ENCODE measurements around the gene BUB3. TPM values are rescaled to one million over a fixed set of nuclear protein-coding genes. Genes with fewer than 3 reads are reported as not detected.
"Not testable (repeated sequence)": the region's sequence is repeated elsewhere in the genome, so short reads cannot be mapped to it uniquely, and the experiment has no call there.

Gene BUB3
- polyA plus RNA-seq, 3 donors: 120 to 123 (median 122) TPM

GRCh38 chr10:123153486-123154091 is 613 bp upstream of the BUB3 start:
- DNase-seq (ENCODE audit: low read depth in 3 of 3, low spot score in 2 of 3): no peak

GRCh38 chr10:123154711-123155505 is 706 bp downstream of the BUB3 start:
- no peak for DNase-seq (ENCODE audit: low read depth in 3 of 3, low spot score in 2 of 3)

DNA sequence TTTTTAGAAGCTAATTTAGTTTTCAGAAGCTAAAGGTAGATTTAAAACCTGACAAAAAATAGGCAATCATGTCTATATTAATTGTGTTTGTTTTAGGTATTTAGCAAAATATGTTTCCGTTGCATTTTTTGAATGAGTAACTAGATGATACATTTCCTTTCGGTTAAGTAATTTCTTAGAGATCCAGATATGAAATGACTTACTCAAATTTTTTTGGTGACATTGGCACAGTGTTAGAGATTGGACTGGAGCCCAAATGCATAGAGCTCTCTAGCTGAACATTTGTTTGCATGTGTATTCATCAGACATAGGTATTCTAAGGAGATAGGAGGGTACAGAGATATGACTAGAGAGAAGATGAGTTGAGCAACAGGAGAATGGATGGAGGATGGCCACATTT is 1.9 kb downstream of the BUB3 start:
- no peak for DNase-seq (ENCODE audit: low read depth in 3 of 3, low spot score in 2 of 3)

DNA sequence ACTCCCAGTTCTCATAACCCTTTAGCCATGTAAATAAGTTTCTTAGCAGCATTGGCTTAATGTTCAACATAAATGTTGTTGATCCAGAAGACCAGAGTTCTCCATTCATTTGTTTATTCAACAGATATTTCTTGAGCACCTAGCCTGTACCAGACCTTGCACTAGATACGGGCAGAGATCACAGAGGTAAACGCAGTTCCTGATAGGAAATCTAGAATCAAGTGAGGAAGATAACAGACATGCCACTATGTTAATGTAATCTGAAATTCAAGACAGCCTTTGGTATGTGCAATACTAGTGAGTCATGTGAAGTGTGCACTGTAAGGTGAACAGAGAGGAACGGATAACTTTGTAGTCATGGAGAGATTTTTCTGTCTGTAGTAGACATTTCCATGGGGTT is 3.0 kb downstream of the BUB3 start:
- DNase-seq (ENCODE audit: low read depth in 3 of 3, low spot score in 2 of 3): no peak

GRCh38 chr10:123158682-123159081 is 4.5 kb downstream of the BUB3 start:
- DNase-seq (ENCODE audit: low read depth in 3 of 3, low spot score in 2 of 3): no peak

DNA sequence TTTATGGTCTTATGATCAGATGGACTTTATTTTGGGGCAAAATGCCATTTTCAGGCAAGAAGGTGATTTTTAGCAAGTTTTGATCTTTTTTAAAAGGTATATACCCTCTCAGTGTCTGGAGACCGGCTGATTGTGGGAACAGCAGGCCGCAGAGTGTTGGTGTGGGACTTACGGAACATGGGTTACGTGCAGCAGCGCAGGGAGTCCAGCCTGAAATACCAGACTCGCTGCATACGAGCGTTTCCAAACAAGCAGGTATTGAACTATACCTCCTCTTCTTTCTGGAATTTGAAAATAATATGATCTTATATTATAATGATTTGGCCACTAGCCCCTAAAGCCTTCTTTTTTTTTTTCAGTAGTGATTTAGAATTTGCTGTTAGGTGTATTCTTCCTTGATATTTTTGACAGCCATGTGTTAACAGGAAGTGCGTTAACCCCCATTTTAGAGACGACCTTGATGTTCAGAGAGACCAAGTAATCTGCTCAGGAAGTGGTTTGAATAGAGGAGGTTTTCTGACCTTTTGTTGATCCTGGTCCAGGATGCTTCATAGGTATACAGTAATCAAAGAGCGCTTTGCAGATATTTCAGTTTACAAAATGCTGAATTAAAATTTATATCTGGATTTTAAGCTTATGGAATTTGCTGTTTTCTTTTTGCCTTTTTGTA is 6.2 kb downstream of the BUB3 start:
- no peak for DNase-seq (ENCODE audit: low read depth in 3 of 3, low spot score in 2 of 3)

DNA sequence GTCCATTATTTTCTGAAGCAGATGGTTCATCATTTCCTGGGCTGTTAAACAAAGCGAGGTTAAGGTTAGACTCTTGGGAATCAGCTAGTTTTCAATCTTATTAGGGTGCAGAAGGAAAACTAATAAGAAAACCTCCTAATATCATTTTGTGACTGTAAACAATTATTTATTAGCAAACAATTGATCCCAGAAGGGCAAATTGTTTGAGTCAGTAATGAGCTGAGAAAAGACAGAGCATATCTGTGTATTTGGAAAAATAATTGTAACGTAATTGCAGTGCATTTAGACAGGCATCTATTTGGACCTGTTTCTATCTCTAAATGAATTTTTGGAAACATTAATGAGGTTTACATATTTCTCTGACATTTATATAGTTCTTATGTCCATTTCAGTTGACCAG is 10.1 kb downstream of the BUB3 start:
- no peak for DNase-seq (ENCODE audit: low read depth in 3 of 3, low spot score in 2 of 3)

- no peak for DNase-seq (ENCODE audit: low read depth in 3 of 3, low spot score in 2 of 3)
Measured at GRCh38 chr10:123165445-123166072, 11.4 kb downstream of the BUB3 start.

DNA sequence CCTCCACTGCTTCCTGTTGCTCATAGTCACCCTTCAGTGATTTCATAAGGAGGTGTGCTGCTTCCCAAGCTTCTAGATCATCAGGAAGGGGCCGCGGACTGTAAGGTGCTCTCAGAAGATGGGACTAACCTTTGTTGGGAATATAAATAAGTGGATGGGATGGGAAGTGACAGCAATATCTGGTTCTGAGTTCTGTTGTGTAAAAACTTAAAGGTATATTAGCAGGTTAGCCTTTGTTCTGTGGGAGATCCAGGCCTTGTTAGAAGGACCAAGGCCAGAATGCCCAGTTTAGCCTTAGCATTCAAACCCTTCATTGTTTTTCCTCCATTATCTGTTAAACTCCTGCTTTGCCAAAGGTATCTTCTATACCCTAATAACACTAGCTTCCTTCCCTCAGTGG is 12.4 kb downstream of the BUB3 start:
- DNase-seq (ENCODE audit: low read depth in 3 of 3, low spot score in 2 of 3): no peak

- DNase-seq (ENCODE audit: low read depth in 3 of 3, low spot score in 2 of 3): no peak
Measured at GRCh38 chr10:123170961-123171360, 16.8 kb downstream of the BUB3 start.

DNA sequence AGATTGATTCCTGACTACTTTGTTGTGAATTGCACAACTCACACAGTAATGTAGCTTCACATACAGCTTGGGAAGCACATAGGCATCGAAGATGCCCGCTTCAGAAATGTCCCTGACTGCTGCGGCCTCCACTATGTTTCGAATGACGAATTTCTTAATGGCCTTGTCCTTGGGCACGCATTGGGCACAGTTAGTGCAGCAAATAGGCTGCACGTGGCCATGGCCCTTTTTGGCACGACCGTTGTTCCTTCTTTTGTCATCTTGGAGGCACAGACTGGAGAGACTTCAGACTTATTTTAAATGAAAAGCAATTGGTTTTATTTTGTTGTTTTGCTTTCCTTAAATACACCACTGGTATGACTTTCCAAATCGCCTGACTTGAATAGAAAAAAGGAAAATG is 17.4 kb downstream of the BUB3 start:
- not testable (repeated sequence) for DNase-seq (ENCODE audit: low read depth in 3 of 3, low spot score in 2 of 3)

DNA sequence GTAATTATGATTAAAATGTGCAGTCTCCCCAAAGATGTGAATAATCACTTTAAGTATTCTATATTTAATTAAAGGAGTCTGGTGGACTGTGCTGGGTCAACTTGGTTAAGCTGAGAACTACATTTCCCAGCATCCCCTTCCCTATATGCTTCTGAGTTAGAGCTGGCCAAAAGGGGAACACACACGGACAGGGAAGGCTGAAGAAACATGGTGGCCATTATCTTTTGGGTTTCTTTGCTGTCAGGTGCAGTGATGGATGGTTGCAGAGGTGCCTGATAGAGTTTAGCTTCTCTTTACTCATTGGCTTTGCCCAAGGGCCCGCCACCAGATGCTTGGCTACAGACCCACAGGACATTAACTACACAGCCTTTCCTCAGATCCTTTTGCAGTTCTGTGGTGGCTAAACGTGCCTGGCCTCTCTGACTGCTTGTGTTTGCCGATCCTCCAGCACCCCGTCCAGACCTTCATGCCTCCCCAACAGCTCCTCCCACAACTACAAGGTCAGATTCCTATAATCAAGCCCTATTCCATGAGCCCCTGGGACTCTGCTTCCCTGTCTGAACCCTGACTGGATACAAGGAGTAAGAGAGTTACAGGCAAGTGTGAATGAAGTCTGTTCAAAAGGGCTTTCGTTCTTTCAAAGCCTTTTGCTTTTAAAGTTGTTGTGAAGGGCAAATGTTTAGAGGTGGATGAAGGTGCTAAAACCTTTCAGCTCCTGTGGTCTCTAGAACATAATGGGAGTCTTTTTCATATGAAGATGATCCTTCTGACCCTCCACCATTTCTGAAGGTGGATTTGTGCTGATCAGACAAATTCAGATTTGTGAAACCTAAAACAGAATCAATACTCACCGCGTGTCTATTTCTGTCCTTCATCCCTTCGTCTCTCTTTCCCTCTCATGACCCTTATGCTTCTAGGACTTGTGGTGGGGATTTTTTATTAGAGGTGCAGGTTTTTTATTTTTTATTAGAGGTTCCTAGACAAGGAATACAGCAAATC is 21.5 kb downstream of the BUB3 start:
- no peak for DNase-seq (ENCODE audit: low read depth in 3 of 3, low spot score in 2 of 3)

- DNase-seq (ENCODE audit: low read depth in 3 of 3, low spot score in 2 of 3): not testable (repeated sequence)
Measured at GRCh38 chr10:123178390-123178789, 24.2 kb downstream of the BUB3 start.

DNA sequence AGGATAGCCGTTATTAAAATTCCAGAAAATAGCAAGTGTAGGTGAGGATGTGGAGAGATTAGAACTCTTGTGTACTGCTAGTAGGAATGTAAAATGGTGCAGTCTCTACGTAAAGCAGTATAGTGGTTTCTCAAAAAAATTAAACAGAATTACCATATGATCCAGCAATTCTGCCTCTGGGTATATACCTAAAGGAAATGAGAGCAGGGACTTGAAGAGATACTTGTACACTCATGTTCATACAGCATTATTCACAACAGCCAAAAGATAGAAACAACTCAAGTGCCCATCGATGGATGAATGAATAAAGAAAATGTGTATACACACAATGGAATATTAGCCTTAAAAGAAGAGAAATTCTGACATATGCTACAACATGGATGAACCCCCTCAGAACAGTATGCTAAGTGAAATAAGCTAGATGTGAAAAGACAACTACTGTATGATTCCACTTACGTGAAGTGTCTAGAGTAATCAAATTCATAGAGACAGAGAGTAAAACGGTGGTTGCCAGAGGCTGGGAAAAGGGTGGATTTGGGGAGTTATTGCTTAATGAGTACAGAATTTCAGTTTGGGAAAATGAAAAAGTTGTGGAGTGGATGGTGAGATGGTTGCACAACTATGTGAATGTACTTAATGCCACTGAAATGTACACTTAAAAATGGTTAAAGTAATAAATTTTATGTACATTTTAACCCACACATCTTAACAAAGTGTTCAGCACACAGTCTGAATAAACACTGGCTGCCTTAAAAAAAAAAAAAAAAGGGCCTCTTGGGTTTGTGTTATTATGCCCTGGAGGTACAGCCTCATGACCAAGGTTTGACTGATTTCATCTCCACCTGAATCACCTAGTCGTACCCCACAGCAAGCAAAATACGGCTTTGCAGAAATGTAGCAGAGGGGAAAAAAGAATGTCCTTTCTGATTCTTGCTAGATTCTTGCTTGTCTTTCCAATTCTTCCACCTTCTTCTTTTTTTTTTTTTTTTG is 26.2 kb downstream of the BUB3 start:
- DNase-seq (ENCODE audit: low read depth in 3 of 3, low spot score in 2 of 3): no peak

DNA sequence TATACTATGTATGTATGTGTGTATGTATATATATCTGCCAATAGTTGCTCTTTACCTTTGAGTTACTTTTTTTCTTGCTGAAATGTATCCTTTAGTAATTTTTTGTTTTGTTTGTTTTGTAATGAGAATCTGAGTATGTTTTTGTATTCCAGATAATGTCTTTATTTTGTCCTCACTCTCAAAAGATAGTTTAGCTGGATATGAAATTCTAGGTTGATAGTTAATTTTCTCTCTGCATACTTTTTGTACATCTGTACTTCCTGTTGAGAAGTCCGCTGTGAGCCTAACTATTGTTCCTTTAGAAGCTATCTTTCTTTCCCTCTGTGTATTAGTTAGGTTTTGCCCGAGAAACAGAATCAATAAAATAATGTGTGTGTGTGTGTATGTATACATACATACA is 29.5 kb downstream of the BUB3 start:
- DNase-seq (ENCODE audit: low read depth in 3 of 3, low spot score in 2 of 3): no peak

- DNase-seq (ENCODE audit: low read depth in 3 of 3, low spot score in 2 of 3): no peak
Measured at GRCh38 chr10:123187781-123188180, 33.6 kb downstream of the BUB3 start.

GRCh38 chr10:123191886-123192285 is 37.7 kb downstream of the BUB3 start:
- no peak for DNase-seq (ENCODE audit: low read depth in 3 of 3, low spot score in 2 of 3)

- no peak for DNase-seq (ENCODE audit: low read depth in 3 of 3, low spot score in 2 of 3)
Measured at GRCh38 chr10:123194056-123194455, 39.9 kb downstream of the BUB3 start.

DNA sequence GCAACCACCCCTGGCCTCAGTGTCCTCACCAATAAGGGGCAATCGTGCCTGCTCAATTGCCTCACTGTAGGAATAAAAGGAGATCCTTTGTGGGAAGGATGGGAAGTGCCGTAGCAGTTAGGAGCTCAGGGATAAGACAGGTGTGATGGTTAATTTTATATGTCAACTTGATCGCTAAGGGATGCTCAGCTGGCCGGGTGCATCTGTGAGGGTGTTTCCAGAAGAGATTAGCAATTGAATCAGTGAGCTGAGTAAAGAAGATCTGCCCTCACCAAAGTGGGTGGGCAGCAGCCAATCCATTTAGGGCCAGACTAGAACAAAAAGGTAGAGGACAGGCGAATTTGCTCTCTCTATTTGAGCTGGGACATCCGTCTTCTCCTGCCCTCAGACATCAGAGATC is 46.3 kb downstream of the BUB3 start:
- no peak for DNase-seq (ENCODE audit: low read depth in 3 of 3, low spot score in 2 of 3)
